GM03348 (cell line): ENCODE measurements around the gene ZNF280B.
"Not testable (repeated sequence)": the region's sequence is repeated elsewhere in the genome, so short reads cannot be mapped to it uniquely, and the experiment has no call there.

Experiments used
- DNase-seq: peaks from one replicate; pipeline ENCODE4 v3.0.0; 2012; ENCODE audit warnings: low spot score

Gene ZNF280B

DNA sequence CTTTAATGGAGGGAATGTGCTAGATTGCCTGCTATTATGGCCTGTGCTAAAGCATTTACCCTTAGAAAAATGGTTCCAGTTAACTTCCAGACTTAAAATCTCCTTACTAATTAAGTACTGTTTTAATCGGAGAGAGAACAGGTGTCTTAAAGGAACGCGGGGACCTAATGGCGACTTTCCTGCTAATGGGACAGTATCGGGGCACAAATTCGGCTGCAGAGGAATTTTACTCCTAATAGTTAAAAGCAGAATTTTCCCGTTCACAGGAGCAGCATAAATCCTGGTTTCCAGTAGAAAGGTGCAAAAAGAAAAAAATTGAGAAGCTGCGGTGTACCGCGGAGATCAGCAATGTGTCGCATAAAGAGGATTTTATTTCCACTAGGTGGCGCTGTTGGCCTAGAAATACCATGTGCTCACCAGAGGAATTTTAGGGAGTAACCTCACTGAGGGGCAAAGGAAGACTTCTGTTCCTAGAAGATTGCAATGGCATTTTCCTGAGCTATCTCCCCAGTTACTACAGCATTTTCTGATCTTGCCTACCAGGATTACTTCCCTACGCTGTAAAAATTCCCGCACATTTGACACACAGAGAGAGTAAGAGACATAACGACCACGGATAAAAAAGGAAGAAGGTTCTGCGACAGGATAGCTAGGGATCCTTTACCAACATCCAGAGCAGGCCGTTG is 44.5 kb downstream of the ZNF280B start:
- DNase-seq: peak; percentile 74

DNA sequence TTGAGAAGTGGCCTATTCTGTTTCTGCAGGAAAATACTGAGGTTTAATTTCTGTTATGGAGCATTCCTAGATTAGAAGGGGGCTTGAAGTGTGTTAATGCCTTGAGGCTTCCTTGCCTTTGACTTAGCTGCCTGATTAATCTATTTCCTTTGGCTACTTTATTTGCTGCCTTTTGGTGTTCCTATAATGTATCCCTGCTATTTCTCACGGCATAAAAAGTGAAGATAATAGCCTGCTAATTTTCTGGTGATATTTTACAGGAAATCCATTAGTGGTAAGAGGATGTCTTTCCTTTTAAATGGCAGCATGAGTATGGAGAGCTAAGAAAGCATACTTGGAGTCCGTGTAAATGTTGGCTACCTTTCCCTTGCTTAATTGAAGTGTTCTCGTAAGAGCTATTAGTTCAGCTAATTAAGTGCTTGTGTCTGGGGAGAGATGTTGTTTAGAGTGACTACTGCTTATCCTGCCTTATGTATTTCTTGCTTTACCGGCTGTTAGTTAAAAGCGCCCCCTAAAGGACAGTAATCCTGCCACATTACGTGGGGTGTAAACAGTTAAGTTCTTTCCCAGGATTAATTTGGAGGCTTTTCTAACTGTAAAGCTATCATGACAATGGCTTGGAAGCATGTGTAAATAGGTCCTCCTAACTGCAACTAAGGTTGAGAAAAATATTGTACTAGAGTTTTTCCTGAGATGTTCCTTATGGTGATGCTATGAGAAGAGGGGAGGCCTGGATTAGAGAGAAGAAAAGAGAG is 45.6 kb downstream of the ZNF280B start:
- no peak for DNase-seq

DNA sequence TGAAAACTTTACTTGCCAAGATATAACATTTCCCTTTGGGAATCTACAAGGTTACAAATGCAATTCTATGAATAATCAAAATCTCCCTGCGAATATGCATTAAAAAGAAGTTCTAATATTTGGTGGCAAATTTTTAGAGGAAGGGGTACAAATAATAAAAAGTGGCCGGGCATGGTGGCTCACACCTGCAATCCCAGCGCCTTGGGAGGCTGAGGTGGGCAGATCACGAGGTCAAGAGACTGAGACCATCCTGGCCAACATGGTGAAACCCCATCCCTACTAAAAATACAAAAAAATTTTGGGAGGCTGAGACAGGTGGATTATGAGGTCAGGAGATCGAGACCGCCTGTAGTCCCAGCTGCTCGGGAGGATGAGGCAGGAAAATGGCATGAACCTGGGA is 47.0 kb downstream of the ZNF280B start:
- no peak for DNase-seq

DNA sequence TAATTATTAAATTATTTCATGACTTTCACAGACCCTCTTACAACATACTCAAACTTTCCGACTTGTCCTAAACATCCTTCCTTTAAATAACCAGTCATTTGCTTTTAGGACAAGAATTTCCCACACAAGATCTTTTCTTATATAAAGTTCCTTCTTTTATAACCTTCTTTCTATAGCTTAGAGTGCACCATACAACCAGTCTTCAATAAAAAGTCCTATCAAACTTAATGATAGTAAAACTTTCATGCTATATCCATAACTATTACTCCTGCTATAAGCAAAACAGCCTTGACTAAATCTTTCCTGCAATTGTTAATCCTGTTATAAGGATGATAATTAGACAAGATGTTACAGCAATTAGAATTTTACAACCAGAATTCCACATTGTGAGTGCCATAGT is 47.4 kb downstream of the ZNF280B start:
- DNase-seq: no peak

DNA sequence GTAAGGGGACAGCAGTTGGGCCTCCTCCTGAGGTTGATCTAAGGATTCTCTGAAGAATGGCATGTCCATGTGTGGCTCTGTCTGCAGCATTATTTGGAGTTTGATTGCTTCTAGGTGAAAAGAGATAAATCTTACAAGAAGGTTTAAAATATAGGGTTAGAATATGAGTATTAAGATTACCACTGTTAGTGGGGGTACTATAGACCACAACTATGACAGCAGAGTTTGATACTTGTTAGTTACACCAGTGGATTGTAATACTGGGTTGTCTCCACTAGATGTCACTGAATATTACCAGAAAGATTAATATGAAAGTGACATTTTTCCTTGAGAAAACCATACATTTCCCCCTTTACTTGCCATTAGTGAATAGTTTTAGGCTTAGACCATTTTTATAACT is 47.9 kb downstream of the ZNF280B start:
- peak; percentile 18 for DNase-seq

DNA sequence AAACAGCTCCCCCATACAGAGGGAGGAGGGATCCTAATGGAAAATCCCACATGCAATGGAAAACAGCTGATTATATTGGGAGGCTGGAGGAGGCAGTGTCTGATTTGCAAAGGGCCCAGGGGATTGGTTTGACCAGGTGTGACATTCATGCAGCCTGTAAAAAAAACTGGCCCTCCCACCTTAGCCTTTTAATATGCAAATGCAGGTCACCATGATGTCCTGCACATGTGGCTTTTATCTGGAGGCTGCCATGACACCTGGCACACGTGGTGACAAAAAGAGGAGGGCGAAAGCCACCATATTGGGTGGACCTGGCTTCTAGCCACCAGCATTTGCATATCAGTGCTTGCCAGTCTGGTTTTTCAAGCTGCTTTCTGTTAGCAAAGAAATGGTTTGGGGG is 48.5 kb downstream of the ZNF280B start:
- no peak for DNase-seq

DNA sequence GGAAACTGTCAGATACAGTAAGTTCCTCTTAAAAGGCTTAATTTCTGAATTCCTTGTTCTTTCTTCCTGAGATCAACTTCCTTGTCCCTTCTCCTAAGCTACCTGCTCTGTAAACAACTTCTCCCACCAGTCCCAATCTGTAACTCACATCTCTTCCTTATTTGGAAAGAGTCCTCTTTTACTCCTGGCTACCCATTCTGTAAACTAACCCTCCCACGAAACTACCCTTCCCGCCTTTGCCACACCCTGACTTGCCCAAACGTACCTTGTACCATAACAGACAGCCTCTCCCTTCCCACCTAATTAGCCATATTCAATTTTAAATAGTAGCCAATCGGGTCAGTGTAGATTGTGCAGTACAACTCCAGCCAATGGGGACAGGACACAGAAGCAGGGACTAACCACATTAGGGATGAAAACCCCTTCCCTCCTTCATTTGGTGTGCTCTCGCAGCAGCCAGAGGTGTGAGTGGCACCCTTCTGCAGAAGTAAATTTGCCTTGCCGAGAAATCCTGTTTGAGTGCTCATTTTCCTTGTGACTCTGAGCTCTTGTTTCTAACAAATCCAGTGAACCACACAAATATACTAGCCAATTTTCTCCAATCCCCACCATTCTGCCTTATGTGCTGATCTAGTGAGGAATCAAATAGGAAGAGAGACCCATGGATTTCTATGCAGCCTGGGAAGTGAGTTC is 49.5 kb downstream of the ZNF280B start:
- no peak for DNase-seq

DNA sequence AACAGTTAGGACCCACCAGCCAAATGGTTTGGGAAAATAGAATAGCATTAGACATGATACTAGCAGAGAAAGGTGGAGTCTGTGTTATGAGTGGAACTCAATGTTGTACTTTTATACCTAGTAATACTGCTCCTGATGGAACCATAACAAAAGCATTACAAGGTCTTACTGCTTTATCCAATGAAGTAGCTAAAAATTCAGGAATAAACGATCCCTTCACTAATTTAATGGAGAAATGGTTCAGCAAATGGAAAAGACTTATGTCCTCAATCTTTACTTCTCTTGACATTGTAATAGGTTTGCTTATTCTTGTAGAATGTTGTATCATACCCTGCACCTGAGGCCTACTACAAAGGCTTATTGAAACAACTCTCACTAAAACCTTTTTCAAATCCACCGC is 50.2 kb downstream of the ZNF280B start:
- no peak for DNase-seq

DNA sequence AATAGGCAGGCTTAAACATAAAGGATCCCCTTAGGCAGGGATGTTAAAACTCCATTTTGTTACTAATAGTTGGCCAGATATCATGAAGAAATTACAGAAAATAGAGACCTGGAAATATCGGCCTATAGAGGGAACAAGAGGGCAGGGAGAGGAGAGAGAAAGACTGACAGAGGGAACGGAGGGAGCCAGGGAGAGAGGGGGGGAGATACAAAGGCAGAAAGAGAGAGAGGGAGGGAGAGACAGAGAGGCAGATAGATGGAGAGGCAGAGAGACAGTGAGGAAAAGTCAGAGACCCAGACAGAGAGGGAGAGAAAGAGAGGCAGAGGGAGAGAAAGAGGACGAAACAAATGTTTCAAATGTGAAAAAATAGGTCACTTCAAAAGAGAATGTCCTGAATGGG is 53.5 kb downstream of the ZNF280B start:
- no peak for DNase-seq

DNA sequence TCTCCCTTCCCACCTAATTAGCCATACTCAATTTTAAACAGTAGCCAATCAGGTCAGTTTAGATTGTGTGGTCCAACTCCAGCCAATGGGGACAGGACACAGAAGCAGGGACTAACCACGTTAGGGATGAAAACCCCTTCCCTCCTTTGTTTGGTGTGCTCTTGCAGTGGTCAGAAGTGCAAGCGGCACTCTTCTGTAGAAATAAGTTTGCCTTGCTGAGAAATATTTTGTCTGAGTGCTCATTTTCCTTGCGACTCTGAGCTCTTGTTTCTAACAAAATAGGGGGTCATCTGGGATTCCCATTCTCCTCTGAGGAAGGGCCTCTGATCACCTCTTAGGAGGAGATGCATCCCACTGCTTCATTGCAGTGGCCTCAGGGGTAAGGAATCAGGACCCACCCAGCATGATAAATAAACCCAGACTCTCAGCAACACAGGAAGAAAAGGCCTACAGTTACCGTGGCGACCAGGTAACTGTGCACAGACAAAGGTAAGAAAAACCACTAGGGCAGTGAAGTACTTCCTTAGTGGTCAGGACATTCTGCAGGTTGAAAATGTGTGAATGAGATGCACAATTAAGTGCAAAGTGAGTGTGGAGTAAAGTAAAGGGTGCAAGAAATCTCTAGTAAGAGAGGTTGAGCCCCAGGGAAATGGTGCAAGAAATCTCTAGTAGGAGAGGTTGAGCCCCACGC is 55.4 kb downstream of the ZNF280B start:
- DNase-seq: no peak

DNA sequence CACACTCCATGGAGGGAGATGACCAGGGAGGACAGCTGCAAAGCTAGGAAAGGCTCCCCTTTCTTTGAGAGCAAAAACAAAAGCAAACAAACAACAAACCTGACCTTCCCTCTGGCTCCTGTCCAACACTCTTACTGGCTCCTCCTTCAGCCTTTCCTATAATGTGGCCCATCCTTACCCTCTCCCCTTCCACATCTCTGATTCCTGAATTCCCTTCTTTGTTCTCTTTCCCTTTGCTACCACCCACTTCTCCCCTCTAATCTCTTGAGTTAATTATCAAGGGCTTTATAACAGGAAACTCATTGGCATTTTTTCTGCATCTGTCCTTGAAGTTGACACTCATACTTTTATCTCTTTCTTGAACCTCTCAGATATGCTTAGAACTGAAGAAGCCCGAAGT is 56.3 kb downstream of the ZNF280B start:
- DNase-seq: no peak

DNA sequence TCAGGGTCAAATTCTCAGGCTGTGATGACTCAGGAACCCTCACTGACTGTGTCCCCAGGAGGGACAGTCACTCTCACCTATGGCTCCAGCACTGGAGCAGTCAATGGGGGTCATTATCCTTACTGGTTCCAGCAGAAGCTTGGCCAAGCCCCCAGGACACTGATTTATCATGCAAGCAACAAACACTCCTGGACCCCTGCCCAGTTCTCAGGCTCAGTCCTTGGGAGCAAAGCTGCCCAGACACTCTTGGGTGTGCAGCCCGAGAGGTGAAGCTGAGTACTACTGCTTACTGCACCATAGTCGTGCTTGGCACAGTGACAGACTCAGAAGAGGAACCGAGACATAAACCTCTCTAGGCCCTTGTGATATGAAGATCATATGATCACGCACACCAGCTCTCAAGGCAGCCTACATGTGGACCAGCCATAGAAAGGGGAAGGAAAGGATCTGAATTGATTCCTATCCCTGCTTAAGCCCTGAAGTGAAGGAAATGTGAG is 58.2 kb downstream of the ZNF280B start:
- no peak for DNase-seq

DNA sequence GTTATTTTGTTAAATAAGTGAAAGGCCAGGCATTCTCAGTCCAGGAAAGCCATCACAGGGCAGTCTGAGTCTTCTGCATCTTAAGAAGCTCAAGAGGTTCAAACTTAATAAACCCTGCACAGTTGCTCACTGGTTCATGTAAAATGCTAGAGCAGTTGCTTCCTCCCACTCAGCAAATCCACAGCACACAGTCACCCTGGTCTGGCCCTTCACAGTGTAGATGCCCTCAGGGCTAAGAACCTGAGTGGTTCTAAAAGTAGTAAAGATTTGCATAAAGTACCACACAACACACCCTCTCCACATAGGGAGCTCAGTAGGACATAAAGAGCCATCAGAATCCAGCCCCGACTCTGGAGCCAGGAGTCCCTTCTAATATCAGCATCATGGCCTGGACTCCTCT is 58.7 kb downstream of the ZNF280B start:
- DNase-seq: no peak

DNA sequence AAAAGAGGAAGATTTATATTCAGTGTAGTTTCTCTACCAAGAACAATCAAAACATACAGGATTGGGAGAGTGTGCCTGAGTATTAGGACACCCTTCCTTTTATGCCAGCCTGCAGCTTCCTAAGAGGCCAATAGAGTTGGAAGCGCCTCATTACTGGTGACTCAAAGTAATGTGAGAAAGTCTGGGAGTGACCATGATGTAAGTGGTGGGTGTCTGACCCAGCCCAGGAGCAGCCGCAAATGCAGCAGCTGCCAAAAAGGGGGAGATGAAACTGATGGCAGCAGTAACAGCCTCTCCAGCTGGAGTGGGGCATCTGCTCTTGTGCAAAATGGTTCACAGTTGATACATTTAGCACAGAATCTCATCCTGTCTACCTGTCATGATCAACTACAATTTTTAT is 62.0 kb downstream of the ZNF280B start:
- no peak for DNase-seq

DNA sequence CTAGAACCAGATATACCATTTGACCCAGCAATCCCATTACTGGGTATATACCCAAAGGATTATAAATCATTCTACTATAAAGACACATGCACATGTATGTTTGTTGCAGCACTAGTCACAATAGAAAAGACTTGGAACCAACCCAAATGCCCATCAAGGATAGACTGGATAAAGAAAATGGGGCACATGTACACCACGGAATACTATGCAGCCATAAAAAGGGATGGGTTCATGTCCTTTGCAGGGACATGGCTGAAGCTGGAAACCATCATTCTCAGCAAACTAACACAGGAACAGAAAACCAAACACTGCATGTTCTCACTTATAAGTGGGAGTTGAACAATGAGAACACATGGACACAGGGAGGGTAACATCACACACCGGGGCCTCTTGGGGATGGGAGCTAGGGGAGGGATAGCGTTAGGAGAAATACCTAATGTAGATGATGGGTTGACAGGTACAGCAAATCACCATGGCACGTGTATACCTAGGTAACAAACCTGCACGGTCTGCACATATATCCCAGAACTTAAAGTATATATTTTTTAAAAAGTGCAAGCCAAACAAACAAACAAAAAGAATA is 64.4 kb downstream of the ZNF280B start:
- DNase-seq: not testable (repeated sequence)

DNA sequence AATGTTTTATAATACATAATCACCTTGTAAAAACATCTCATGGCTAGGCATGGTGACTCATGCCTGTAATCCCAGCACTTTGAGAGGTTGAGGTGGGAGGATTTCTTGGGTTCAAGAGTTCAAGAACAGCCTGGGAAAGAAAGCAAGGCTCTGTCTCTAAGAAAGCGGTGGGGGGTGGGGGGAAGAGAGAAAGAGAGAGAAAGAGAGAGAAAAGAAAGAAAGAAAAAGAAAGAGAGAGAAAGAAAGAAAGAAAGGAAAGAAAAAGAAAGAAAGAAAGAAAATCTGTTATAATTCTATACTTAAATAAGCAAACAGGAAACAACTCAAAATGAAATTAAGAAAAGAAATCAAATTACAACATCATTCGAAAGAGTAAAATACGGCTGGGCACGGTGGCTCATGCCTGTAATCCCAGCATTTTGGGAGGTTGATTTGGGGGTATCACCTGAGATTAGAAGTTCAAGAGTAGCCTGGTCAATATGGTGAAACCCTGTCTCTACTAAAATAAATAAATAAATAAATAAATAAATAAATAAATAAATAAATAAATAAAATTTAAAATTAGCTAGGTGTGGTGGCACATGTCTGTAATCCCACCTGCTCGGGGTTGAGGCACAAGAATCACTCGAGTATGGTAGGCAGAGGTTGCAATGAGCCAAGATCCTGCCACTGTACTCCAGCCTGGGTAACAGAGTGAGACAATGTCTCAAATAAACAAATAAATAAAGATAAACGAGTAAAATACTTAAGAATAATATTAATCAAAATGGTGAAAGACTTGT is 65.4 kb downstream of the ZNF280B start:
- DNase-seq: no peak

DNA sequence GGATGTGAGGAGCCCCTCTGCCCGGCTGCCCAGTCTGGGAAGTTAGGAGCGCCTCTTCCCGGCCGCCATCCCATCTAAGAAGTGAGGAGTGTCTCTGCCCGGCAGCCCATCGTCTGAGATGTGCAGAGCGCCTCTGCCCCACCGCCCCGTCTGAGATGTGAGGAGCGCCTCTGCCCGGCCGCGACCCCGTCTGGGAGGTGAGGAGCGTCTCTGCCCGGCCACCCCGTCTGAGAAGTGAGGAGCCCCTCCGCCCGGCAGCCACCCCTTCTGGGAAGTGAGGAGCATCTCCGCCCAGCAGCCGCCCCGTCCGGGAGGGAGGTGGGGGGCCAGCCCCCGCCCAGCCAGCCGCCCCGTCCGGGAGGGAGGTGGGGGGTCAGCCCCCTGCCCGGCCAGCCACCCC is 66.9 kb downstream of the ZNF280B start:
- not testable (repeated sequence) for DNase-seq

DNA sequence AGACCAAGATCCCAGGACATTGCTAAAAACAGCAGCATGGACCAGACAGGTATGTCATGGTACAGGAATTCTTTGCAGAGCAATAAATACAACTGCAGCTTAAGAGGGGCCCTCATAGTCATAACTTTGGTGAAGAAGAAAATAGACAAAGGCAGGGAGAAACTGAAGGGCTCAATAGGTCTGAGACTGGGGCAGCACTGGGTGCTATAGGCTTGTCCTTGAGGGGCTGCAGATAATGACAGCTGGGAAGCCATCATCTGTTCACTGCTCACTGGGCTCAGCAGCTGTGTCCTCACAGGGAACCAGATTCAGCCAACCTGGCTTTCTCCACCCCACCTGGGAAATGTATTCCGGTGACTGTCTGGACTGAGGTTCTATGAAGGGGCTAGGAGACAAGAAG is 68.4 kb downstream of the ZNF280B start:
- no peak for DNase-seq
